SU-DHL-6 (cell line): ENCODE data around the gene DUSP28.
"Not testable (repeated sequence)": the region's sequence is repeated elsewhere in the genome, so short reads cannot be mapped to it uniquely, and the experiment has no call there.

ENCODE experiments used
- H2AFZ ChIP-seq: fragments of 200-600 bp; sonication (generic); 2 replicates; pipeline ENCODE4 v1.6.1; 2014; ENCODE audit warnings: low read depth, mild to moderate bottlenecking, moderate library complexity, mixed read lengths, antibody characterized with exemption, low read length; ENCODE audit not compliant: severe bottlenecking
- H3F3A ChIP-seq: fragments of 200-600 bp; shearing (Covaris generic); 2 replicates; pipeline ENCODE4 v1.6.0; 2016; ENCODE audit warnings: antibody characterized with exemption, mild to moderate bottlenecking; ENCODE audit not compliant: insufficient read depth
- H3K27ac ChIP-seq: fragments of 200-600 bp; sonication (generic); 2 replicates; pipeline ENCODE4 v1.5.1; 2016; ENCODE audit warnings: low read depth, mild to moderate bottlenecking, low read length, moderate library complexity, mixed read lengths
- H3K27me3 ChIP-seq: fragments of 200-600 bp; sonication (generic), shearing (Covaris generic); 2 replicates; pipeline ENCODE4 v1.6.0; 2014; ENCODE audit warnings: mild to moderate bottlenecking, low read length
- H3K36me3 ChIP-seq: fragments of 200-600 bp; sonication (generic); 2 replicates; pipeline ENCODE4 v1.6.1; 2014; ENCODE audit warnings: mild to moderate bottlenecking, low read length, mixed read lengths
- H3K4me2 ChIP-seq: fragments of 300-600, 200-600 bp; shearing (Covaris generic), sonication (generic); 2 replicates; pipeline ENCODE4 v1.6.0; 2014; ENCODE audit warnings: low read length, low read depth, mild to moderate bottlenecking; ENCODE audit not compliant: poor library complexity, severe bottlenecking
- H3K4me3 ChIP-seq: fragments of 200-600 bp; sonication (generic); 2 replicates; pipeline ENCODE4 v1.5.1; 2014; ENCODE audit warnings: antibody characterized with exemption, low read length, mild to moderate bottlenecking, mixed read lengths; ENCODE audit not compliant: insufficient read depth, poor library complexity, severe bottlenecking
- H3K79me2 ChIP-seq: fragments of 200-600 bp; sonication (generic); 2 replicates; pipeline ENCODE4 v1.6.1; 2014; ENCODE audit warnings: mild to moderate bottlenecking, low read length, moderate library complexity; ENCODE audit not compliant: insufficient read depth
- H3K9ac ChIP-seq: fragments of 200-600 bp; sonication (generic); 2 replicates; pipeline ENCODE4 v1.7.0; 2014; ENCODE audit warnings: mild to moderate bottlenecking, low read length
- H3K9me2 ChIP-seq: fragments of 200-600 bp; sonication (generic); replicated peaks from 2 replicates; pipeline ENCODE4 v1.6.1; 2014; ENCODE audit warnings: low read length; ENCODE audit not compliant: insufficient read depth
- H3K9me3 ChIP-seq: fragments of 200-600 bp; sonication (generic); 2 replicates; pipeline ENCODE4 v1.6.1; 2014; ENCODE audit warnings: low read length, mixed read lengths; ENCODE audit not compliant: insufficient read depth
- H4K20me1 ChIP-seq: fragments of 200-600 bp; sonication (generic); 2 replicates; pipeline ENCODE4 v1.6.1; 2014; ENCODE audit warnings: low read depth, mild to moderate bottlenecking, antibody characterized with exemption, low read length, moderate library complexity, mixed read lengths
- EZH2phosphoT487 ChIP-seq: fragments of 200-600 bp; sonication (generic), shearing (Covaris generic); conservative IDR thresholded peaks from 2 replicates; pipeline ENCODE4 v1.6.1; 2018; ENCODE audit warnings: mild to moderate bottlenecking, antibody characterized with exemption, low read length, moderate library complexity, mixed read lengths
- TF ChIP-seq, protein P1 (sequence below): fragments of 200-600 bp; sonication (generic); IDR thresholded peaks from one replicate; pipeline ENCODE4 v1.5.1; 2017; ENCODE audit warnings: antibody characterized with exemption, mild to moderate bottlenecking, low read length, moderate library complexity; ENCODE audit not compliant: insufficient read depth, poor library complexity, severe bottlenecking

Gene DUSP28

DNA sequence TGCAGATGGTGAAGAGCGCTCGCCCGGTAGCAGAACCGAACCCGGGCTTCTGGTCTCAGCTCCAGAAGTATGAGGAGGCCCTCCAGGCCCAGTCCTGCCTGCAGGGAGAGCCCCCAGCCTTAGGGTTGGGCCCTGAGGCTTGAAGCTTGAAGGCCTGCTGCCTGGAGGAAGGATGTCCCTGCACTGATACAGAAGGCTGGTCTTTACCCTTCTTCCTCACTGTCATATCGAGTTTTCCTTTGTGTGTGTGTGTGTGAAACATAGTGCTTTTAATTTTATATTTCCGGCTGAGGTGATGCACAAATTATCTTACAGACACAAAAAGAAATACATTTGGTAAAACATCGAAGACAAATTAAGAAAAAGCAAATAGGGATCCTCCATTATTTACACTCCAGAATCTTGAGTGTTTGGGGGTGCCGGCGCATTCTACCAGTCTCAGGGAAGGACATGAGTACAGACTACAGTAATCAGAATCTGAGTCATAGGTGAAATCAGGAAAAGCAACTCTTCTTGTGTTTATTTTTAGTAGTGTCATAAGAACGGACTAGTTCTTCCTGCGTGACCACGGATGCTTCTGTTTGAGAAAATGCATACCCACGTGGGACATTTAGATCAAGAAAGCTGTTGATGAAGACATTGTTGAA lies 1.3 kb downstream of the DUSP28 start:
- Histone ChIP-seq H4K20me1 (no peaks in the 10 kb centered on the region), H3K79me2 (peaks cover 43% of the 10 kb centered on the region)

DNA sequence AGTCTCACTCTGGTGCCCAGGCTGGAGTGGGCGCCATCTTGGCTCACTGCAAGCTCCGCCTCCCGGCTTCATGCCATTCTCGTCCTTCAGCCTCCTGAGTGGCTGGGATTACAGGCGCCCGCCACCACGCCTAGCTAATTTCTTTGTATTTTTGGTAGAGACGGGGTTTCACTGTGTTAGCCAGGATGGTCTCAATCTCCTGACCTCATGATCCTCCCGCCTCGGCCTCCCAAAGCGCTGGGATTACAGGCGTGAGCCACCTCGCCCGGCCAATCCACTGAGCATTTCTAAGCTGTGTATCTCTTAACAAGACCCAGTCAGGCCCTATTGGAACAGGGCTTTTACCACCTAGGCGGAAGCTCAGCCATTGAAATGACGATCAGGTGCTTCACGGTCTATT lies 3.1 kb downstream of the DUSP28 start:
- H3K27ac ChIP-seq, H3K9me3 ChIP-seq, H3K4me2 ChIP-seq, H3K4me3 ChIP-seq, H3K9me2 ChIP-seq, H3K27me3 ChIP-seq, H3K9ac ChIP-seq, H2AFZ ChIP-seq, H3K36me3 ChIP-seq, H4K20me1 ChIP-seq: not testable (repeated sequence)
- Histone ChIP-seq H3K79me2 (peaks cover 30% of the 10 kb centered on the region), H3F3A (peaks cover 34% of the 10 kb centered on the region)

More for the DNA sequence above, 1.3 kb downstream of the DUSP28 start:
- Histone ChIP-seq H3K4me2 (peak overlapping the region; percentile 77), H3K27me3 (no peaks in the 10 kb centered on the region), H3K9ac (peak overlapping the region; percentile 99), H2AFZ (no peak overlapping the region), H3K27ac (peak overlapping the region; percentile 57), H3K9me2 (no peaks in the 10 kb centered on the region), H3K9me3 (no peaks in the 10 kb centered on the region), H3K4me3 (peak overlapping the region; percentile 64), H3F3A (peaks cover 30% of the 10 kb centered on the region), H3K36me3 (0 out of 2 replicates have a peak, but pooled peaks cover 3% of the 10 kb centered on the region)
- no peak for TF ChIP-seq EZH2phosphoT487
- TF ChIP-seq, protein P1, sequence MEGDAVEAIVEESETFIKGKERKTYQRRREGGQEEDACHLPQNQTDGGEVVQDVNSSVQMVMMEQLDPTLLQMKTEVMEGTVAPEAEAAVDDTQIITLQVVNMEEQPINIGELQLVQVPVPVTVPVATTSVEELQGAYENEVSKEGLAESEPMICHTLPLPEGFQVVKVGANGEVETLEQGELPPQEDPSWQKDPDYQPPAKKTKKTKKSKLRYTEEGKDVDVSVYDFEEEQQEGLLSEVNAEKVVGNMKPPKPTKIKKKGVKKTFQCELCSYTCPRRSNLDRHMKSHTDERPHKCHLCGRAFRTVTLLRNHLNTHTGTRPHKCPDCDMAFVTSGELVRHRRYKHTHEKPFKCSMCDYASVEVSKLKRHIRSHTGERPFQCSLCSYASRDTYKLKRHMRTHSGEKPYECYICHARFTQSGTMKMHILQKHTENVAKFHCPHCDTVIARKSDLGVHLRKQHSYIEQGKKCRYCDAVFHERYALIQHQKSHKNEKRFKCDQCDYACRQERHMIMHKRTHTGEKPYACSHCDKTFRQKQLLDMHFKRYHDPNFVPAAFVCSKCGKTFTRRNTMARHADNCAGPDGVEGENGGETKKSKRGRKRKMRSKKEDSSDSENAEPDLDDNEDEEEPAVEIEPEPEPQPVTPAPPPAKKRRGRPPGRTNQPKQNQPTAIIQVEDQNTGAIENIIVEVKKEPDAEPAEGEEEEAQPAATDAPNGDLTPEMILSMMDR: no peak

DNA sequence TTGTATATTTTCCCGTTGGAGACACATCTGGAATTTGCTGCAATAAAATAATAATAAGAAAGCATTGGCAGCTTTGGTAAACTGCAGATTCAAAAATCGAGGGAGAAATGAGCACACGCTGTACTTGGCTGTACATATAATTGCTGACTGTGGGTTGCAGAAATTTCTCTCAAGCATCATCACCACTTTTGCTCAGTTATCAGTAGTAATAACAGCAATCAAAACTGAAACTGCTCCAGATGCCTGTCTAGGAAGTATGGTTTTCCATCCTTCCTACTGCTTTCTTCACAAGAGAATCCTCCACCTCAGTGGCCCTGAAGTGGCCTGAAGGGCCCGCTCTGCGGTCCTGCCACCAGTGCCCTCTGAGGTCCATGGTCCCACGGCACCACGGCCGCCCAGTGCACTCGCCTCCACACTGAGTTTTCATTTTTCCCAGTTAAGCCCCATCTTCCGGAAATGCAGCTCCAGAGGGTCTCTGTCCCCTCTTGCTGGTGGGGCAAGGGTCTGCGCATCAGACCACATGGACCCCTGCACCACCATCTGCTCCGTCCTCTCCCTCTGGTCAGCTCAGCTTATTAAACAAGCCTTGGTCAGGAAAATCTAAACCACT lies 3.9 kb downstream of the DUSP28 start:
- H3K9ac ChIP-seq: no peak overlapping the region
- H3K9me2 ChIP-seq: no peaks in the 10 kb centered on the region
- no peaks in the 10 kb centered on the region for H3K9me3 ChIP-seq
- H3K27ac ChIP-seq: peak overlapping the region; percentile 93; the same call in 1 of the 2 replicates
- H3F3A ChIP-seq: peaks cover 34% of the 10 kb centered on the region
- no peak overlapping the region for H3K4me3 ChIP-seq
- H3K4me2 ChIP-seq: no peak overlapping the region
- H3K79me2 ChIP-seq: peaks cover 24% of the 10 kb centered on the region
- H3K27me3 ChIP-seq: no peaks in the 10 kb centered on the region
- TF ChIP-seq, protein P1: no peak
- no peak for TF ChIP-seq EZH2phosphoT487
- no peaks in the 10 kb centered on the region for H4K20me1 ChIP-seq
- no peaks in the 10 kb centered on the region for H3K36me3 ChIP-seq
- H2AFZ ChIP-seq: no peak overlapping the region
